ENCODE measurements around the gene HBZ.

DNA sequence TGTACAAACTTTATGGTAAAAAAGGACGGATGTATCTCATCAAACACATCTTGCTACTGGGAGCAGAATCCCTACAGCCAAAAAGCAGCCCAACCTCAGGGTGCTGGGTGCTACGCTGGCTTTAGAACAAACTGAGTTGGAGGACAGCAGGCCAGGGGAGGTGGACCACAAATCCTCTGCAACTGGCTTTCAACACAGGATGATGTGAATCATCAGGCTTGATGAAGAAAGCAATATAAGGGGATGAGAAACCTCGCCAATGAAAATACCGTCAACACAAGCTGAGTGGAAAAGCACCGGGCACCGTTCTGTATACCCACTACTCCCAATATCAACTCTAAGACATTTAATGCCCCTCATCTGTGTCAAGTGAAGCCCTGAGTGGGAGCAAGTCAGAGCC, 42.1 kb downstream of the HBZ start:
- TF ChIP-seq ZC3H10 (CRISPR knock-in tag; IDR thresholded peaks at IDR 0.05) (no peak), GLIS3 (CRISPR knock-in tag; IDR thresholded peaks at IDR 0.05) (no peak), PPARA (CRISPR knock-in tag; IDR thresholded peaks at IDR 0.05; ENCODE audit: borderline replicate concordance) (no peak), SNAI2 (CRISPR knock-in tag; IDR thresholded peaks at IDR 0.05) (no peak)

All from SK-N-SH treated with all-trans-retinoic acid at 6 μM for 48 hours (cell line).